Hepatocyte (in vitro differentiated cells): Measurements from ENCODE around the gene TMEM168. TPM values are rescaled to one million over a fixed set of nuclear protein-coding genes. Genes with fewer than 3 reads are reported as not detected.

ENCODE experiments used
- DNase-seq: peaks from one replicate; pipeline ENCODE4 v3.0.0-alpha.2; 2016; ENCODE audit warnings: low spot score
- H2AFZ ChIP-seq: fragments of 200-600 bp; sonication (generic); 2 replicates; pipeline ENCODE4 v1.6.0; 2016; ENCODE audit warnings: antibody characterized with exemption, mild to moderate bottlenecking
- H3K27ac ChIP-seq: fragments of 200-600 bp; sonication (generic); 2 replicates; pipeline ENCODE4 v1.5.1; 2016; ENCODE audit warnings: mild to moderate bottlenecking
- H3K27me3 ChIP-seq: fragments of 200-600 bp; sonication (generic); 2 replicates; pipeline ENCODE4 v1.6.1; 2016
- H3K36me3 ChIP-seq: fragments of 200-600 bp; sonication (generic); replicated peaks from 2 replicates; pipeline ENCODE4 v1.5.1; 2016; ENCODE audit warnings: low read depth; ENCODE audit not compliant: insufficient read depth
- H3K4me1 ChIP-seq: fragments of 200-600 bp; sonication (generic); 2 replicates; pipeline ENCODE4 v1.5.1; 2016; ENCODE audit warnings: mild to moderate bottlenecking, moderate library complexity; ENCODE audit not compliant: insufficient read depth
- H3K4me2 ChIP-seq: fragments of 200-600 bp; sonication (generic); 2 replicates; pipeline ENCODE4 v1.6.0; 2016
- H3K4me3 ChIP-seq: fragments of 200-600 bp; sonication (generic); 2 replicates; pipeline ENCODE4 v1.5.1; 2016; ENCODE audit warnings: mild to moderate bottlenecking
- H3K79me2 ChIP-seq: fragments of 200-600 bp; sonication (generic); 2 replicates; pipeline ENCODE4 v1.6.0; 2017; ENCODE audit warnings: mild to moderate bottlenecking
- H3K9me2 ChIP-seq: fragments of 200-600 bp; sonication (generic); replicated peaks from 2 replicates; pipeline ENCODE4 v1.6.0; 2017; ENCODE audit warnings: mild to moderate bottlenecking; ENCODE audit not compliant: insufficient read depth
- H3K9me3 ChIP-seq: fragments of 200-600 bp; sonication (generic); 2 replicates; pipeline ENCODE4 v1.5.1; 2016; ENCODE audit warnings: low read depth, mild to moderate bottlenecking
- H4K20me1 ChIP-seq: fragments of 200-600 bp; sonication (generic); 2 replicates; pipeline ENCODE4 v1.6.0; 2016; ENCODE audit warnings: mild to moderate bottlenecking; ENCODE audit not compliant: insufficient read depth, poor library complexity, severe bottlenecking
- EZH2 ChIP-seq: fragments of 200-600 bp; sonication (generic); IDR thresholded peaks from 2 replicates; pipeline ENCODE4 v1.6.1; 2016; ENCODE audit warnings: antibody characterized with exemption, mild to moderate bottlenecking, borderline replicate concordance
- EZH2phosphoT487 ChIP-seq: fragments of 200-600 bp; sonication (generic); IDR thresholded peaks from one replicate; pipeline ENCODE4 v1.6.1; 2018; ENCODE audit warnings: antibody characterized with exemption, mild to moderate bottlenecking, low read depth, moderate library complexity; ENCODE audit not compliant: unreplicated experiment, severe bottlenecking
- WGBS: methylation state at CpG from one replicate; pipeline ENCODE4 v1.1.6; 2016; ENCODE audit warnings: low lambda C conversion rate; ENCODE audit errors: missing lambda C conversion rate; 5-methylcytosine and 5-hydroxymethylcytosine counted together
- polyA plus RNA-seq: library from polyadenylated mRNA; unstranded; fragments of >200 nt; fragmentation: Nextera tagmentation; extraction: Ambion mirVana; gene quantifications from 2 replicates; pipeline ENCODE4 v1.2.1, GENCODE V29; 2016
- total RNA-seq: library from RNA; depleted of rRNA; stranded (reverse); fragments of >200 nt; gene quantifications from 2 replicates; pipeline ENCODE4 v1.2.3, GENCODE V29; 2014
- TF ChIP-seq, protein P1 (sequence below): fragments of 200-600 bp; sonication (generic); IDR thresholded peaks from 2 replicates; pipeline ENCODE4 v1.5.1; 2016; ENCODE audit warnings: antibody characterized with exemption, mild to moderate bottlenecking; ENCODE audit not compliant: poor library complexity

The TMEM168 gene
- total and polyA plus RNA-seq, 2 experiments from 2014 or later, result 18.3 to 25.3 TPM

DNA sequence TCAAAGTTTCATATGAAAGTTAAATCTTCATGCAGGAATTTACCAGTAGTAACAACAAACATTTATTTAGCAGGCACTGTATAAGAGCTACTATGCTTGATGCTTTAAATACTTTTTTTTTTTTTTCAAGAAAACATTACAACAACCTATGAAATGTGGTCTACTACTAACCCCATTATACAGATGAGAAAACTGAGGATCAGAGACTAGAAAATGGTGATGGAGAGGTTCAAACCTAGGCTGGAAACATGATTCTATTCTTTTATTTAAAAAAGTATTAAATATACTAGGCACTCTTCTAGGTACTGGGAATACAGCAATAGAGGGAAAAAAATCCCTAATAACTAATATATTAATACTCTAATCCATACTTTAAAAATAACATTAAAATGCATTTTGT, 40.6 kb upstream of the TMEM168 start:
- H2AFZ ChIP-seq, result no peak overlapping the region
- no peak overlapping the region for H3K27ac ChIP-seq
- peaks cover 1% of the 10 kb centered on the region for H3K36me3 ChIP-seq

DNA sequence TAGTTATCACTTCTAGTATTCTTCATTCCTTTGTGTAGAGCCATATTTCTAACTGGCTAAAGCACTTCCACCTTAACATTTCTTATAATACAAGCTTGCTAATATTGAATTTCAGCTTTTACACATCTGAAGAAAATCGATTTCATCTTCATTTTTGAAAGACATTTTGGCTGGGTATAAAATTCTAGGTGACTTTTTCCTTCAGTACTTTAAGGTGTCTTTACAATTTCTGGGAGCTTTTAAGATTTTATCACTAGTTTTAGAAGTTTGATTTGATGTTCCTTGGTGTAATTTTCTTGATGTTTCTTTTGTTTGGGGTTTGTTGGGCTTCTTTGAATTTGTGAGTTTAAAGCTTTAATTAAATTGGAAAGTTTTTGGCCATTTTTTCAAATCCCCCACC, 38.5 kb upstream of the TMEM168 start:
- no peaks in the 10 kb centered on the region for H3K9me2 ChIP-seq
- no peak overlapping the region for H2AFZ ChIP-seq
- TF ChIP-seq, protein P1, sequence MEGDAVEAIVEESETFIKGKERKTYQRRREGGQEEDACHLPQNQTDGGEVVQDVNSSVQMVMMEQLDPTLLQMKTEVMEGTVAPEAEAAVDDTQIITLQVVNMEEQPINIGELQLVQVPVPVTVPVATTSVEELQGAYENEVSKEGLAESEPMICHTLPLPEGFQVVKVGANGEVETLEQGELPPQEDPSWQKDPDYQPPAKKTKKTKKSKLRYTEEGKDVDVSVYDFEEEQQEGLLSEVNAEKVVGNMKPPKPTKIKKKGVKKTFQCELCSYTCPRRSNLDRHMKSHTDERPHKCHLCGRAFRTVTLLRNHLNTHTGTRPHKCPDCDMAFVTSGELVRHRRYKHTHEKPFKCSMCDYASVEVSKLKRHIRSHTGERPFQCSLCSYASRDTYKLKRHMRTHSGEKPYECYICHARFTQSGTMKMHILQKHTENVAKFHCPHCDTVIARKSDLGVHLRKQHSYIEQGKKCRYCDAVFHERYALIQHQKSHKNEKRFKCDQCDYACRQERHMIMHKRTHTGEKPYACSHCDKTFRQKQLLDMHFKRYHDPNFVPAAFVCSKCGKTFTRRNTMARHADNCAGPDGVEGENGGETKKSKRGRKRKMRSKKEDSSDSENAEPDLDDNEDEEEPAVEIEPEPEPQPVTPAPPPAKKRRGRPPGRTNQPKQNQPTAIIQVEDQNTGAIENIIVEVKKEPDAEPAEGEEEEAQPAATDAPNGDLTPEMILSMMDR, result no peak
- TF ChIP-seq EZH2, result no peak
- TF ChIP-seq EZH2phosphoT487, result no peak
- H3K4me2 ChIP-seq, result no peak overlapping the region
- H3K27me3 ChIP-seq, result no peaks in the 10 kb centered on the region
- H3K9me3 ChIP-seq, result peaks cover 12% of the 10 kb centered on the region
- H3K36me3 ChIP-seq, result no peaks in the 10 kb centered on the region
- H4K20me1 ChIP-seq, result no peaks in the 10 kb centered on the region
- no peak overlapping the region for H3K27ac ChIP-seq
- H3K79me2 ChIP-seq, result no peaks in the 10 kb centered on the region
- 97% methylated on average over 1 of the region's 1 CpG for WGBS
- no peak overlapping the region for H3K4me3 ChIP-seq
- no peak for DNase-seq
- no peaks in the 10 kb centered on the region for H3K4me1 ChIP-seq

More for the DNA sequence above, 40.6 kb upstream of the TMEM168 start:
- no peaks in the 10 kb centered on the region for H3K4me1 ChIP-seq
- H4K20me1 ChIP-seq, result no peaks in the 10 kb centered on the region
- no peak for DNase-seq
- H3K4me2 ChIP-seq, result no peak overlapping the region
- H3K27me3 ChIP-seq, result no peaks in the 10 kb centered on the region
- no peak overlapping the region for H3K4me3 ChIP-seq
- TF ChIP-seq EZH2phosphoT487 (no peak), EZH2 (no peak)
- TF ChIP-seq, protein P1, result no peak
- no peaks in the 10 kb centered on the region for H3K79me2 ChIP-seq
- peaks cover 12% of the 10 kb centered on the region for H3K9me3 ChIP-seq
- no peaks in the 10 kb centered on the region for H3K9me2 ChIP-seq

DNA sequence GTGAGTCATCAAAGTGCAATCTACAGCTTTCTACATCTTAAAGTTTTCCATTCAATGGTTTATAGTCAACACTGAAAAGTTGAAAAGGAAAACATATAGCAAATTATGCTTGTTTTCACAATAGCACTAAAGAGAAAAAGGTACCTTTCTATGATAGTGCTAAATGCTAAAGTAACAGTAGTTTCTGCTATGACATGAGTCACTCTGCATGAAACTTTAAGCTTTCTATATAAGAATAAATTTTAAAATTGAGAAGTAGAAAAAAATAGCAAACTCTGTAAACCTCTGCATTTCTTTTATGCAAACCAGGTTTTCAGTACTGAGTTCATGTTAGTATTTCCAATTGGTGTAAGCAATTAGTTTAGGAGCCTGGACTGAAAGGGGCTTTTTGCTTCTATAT, 31.2 kb upstream of the TMEM168 start:
- Histone ChIP-seq H2AFZ (no peak overlapping the region), H3K79me2 (no peaks in the 10 kb centered on the region), H3K36me3 (no peaks in the 10 kb centered on the region), H3K9me2 (no peaks in the 10 kb centered on the region), H3K9me3 (no peaks in the 10 kb centered on the region), H3K4me2 (no peak overlapping the region), H3K4me1 (no peaks in the 10 kb centered on the region), H4K20me1 (no peaks in the 10 kb centered on the region), H3K27ac (no peak overlapping the region), H3K4me3 (no peak overlapping the region), H3K27me3 (no peaks in the 10 kb centered on the region)
- TF ChIP-seq, protein P1, result no peak
- no peak for TF ChIP-seq EZH2
- DNase-seq, result no peak

DNA sequence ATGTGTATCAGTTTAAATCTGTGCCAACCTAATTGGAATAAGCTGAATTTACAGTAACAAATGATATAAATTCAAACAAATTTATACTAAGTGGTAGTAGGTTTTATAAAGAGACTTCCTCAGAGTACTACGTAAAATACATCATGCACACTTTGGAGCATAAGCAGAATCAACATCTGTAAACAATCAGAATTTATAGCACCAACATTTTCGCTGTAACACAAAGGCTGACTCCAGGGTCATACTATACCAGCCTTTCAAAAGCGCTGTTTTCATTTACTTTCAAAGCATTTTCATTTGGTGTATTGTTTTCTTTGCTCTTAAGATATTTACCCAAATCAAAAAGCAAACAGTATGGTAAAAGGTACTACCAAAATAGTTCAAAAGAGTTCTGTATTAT, 29.3 kb upstream of the TMEM168 start:
- no peaks in the 10 kb centered on the region for H3K79me2 ChIP-seq
- no peaks in the 10 kb centered on the region for H3K9me2 ChIP-seq
- no peaks in the 10 kb centered on the region for H4K20me1 ChIP-seq
- no peaks in the 10 kb centered on the region for H3K9me3 ChIP-seq
- no peak overlapping the region for H3K4me3 ChIP-seq
- H3K36me3 ChIP-seq, result no peaks in the 10 kb centered on the region
- no peak overlapping the region for H3K27ac ChIP-seq
- H3K4me1 ChIP-seq, result no peaks in the 10 kb centered on the region
- H3K27me3 ChIP-seq, result no peaks in the 10 kb centered on the region
- DNase-seq, result no peak
- no peak overlapping the region for H2AFZ ChIP-seq
- WGBS, result 68% methylated on average over 3 of the region's 3 CpGs
- TF ChIP-seq, protein P1, result no peak
- TF ChIP-seq EZH2 (no peak), EZH2phosphoT487 (no peak)
- H3K4me2 ChIP-seq, result no peak overlapping the region
